NB4 (cell line): Measurements from ENCODE around the gene GCG.

ENCODE experiments used
- MYC ChIP-seq: IDR thresholded peaks from 2 replicates; pipeline ENCODE4 v1.6.1; 2011; ENCODE audit warnings: low read depth, low read length
- POLR2A ChIP-seq: IDR thresholded peaks from 2 replicates; pipeline ENCODE4 v1.6.1; 2011; ENCODE audit warnings: mild to moderate bottlenecking; ENCODE audit not compliant: insufficient read length; ENCODE audit errors: extremely low read depth
- TF ChIP-seq, protein P1 (sequence below): IDR thresholded peaks from one replicate; pipeline ENCODE4 v1.5.1; 2012; ENCODE audit warnings: low read depth, low read length
- TF ChIP-seq, protein P2 (sequence below): IDR thresholded peaks from 2 replicates; pipeline ENCODE4 v1.6.1; 2011; ENCODE audit warnings: low read depth, low read length

DNA sequence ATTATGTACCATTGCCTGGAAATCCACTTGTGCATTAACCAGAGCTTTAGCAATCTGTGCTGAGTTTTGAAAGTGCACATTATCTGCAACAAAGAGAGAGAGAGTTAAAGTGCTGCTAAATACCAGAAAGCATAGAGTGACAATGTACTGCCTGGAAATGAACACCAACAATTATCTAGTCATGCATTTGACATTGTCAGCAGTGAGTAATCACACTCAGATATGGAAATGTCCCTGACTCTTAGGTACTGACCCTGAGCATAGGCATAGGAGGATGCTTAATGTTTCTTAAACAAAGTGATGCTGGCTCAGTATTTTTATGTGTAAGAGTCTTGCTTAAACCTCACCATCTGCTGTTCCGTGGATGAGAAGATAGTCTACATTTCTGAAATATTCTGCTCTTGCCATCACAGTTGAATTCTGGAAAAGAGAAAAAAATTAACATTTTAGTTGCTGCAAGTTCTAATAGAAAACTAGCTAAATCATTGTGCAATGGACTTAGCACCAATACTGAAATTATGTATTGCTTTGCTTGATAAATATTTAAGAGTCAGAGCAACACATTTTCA lies 20.8 kb upstream of the GCG start:
- no peak for TF ChIP-seq POLR2A
- TF ChIP-seq, protein P1, sequence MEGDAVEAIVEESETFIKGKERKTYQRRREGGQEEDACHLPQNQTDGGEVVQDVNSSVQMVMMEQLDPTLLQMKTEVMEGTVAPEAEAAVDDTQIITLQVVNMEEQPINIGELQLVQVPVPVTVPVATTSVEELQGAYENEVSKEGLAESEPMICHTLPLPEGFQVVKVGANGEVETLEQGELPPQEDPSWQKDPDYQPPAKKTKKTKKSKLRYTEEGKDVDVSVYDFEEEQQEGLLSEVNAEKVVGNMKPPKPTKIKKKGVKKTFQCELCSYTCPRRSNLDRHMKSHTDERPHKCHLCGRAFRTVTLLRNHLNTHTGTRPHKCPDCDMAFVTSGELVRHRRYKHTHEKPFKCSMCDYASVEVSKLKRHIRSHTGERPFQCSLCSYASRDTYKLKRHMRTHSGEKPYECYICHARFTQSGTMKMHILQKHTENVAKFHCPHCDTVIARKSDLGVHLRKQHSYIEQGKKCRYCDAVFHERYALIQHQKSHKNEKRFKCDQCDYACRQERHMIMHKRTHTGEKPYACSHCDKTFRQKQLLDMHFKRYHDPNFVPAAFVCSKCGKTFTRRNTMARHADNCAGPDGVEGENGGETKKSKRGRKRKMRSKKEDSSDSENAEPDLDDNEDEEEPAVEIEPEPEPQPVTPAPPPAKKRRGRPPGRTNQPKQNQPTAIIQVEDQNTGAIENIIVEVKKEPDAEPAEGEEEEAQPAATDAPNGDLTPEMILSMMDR: no peak
- TF ChIP-seq, protein P2, sequence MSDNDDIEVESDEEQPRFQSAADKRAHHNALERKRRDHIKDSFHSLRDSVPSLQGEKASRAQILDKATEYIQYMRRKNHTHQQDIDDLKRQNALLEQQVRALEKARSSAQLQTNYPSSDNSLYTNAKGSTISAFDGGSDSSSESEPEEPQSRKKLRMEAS: no peak
- TF ChIP-seq MYC: no peak
